Testis (tissue), 3 donors: ENCODE results near the gene LRFN2. TPM values are rescaled to one million over a fixed set of nuclear protein-coding genes. Genes with fewer than 3 reads are reported as not detected.

Source experiments
- DNase-seq: peaks from one replicate; pipeline ENCODE4 v3.0.0-alpha.2; 2019
- H3K27ac ChIP-seq, 2 donors: fragments of 200-600 bp; sonication (generic); one replicate each; pipeline ENCODE4 v1.5.1; 2019
- H3K27me3 ChIP-seq: fragments of 200-600 bp; sonication (generic); one replicate; pipeline ENCODE4 v1.5.1; 2019
- H3K36me3 ChIP-seq: fragments of 200-600 bp; sonication (generic); one replicate; pipeline ENCODE4 v1.5.1; 2017; ENCODE audit warnings: low read depth; ENCODE audit errors: missing control alignments
- H3K4me1 ChIP-seq: fragments of 200-600 bp; sonication (generic); one replicate; pipeline ENCODE4 v1.5.1; 2019
- H3K4me3 ChIP-seq, 2 donors: fragments of 200-600 bp; sonication (generic); one replicate each; pipeline ENCODE4 v1.5.1; 2017 to 2019
- H3K9me3 ChIP-seq: fragments of 200-600 bp; sonication (generic); one replicate; pipeline ENCODE4 v1.5.1; 2017
- CTCF ChIP-seq, 3 experiments: fragments of 450-650 bp in 2 of 3; fragments of 200-600 bp in 1 of 3; sonication (generic) in 1 of 3; IDR thresholded peaks; one replicate each; pipeline ENCODE4 v1.5.1; 2016 to 2019; ENCODE audit warnings: antibody characterized with exemption in 3 of 3, mild to moderate bottlenecking in 2 of 3, moderate library complexity in 1 of 3
- POLR2A ChIP-seq: fragments of 450-650 bp; IDR thresholded peaks from one replicate; pipeline ENCODE4 v1.6.1; 2017; ENCODE audit warnings: antibody characterized with exemption, mild to moderate bottlenecking, moderate library complexity
- WGBS, 2 donors: methylation state at CpG; one replicate each; pipeline ENCODE4 v1.1.5; 2018; 5-methylcytosine and 5-hydroxymethylcytosine counted together
- intact Hi-C: fragments of 100-400 bp; cut with DNase I; formaldehyde crosslinking; loops from one replicate; pipeline ENCODE4 v1.15.1; 2023; ENCODE audit warnings: low total_unique reads
- polyA plus RNA-seq: library from polyadenylated mRNA; stranded (reverse); fragments of 350-450 nt; fragmentation: Illumina TruSeq; extraction: RNeasy Lipid Tissue Mini Kit (QIAGEN cat#74804); gene quantifications from one replicate; pipeline ENCODE4 v1.2.3, GENCODE V29; 2014; ENCODE audit warnings: low read depth, low replicate concordance; ENCODE audit not compliant: insufficient read depth
- total RNA-seq, 2 donors: library from RNA; depleted of rRNA; stranded (reverse); fragments of >200 nt; gene quantifications; one replicate each; pipeline ENCODE4 v1.2.3, GENCODE V29; 2016

Gene LRFN2
- total and polyA plus RNA-seq, 3 donors from 2014 or later, result 1.1 to 3.3 (median 1.6) TPM

GRCh38 chr6:40535110-40535818 lies 51.9 kb downstream of the LRFN2 start:
- no peaks in the 10 kb centered on the region for H3K36me3 ChIP-seq
- H3K9me3 ChIP-seq, result no peaks in the 10 kb centered on the region
- H3K27me3 ChIP-seq, result no peaks in the 10 kb centered on the region
- H3K4me3 ChIP-seq, result no peak overlapping the region
- no peak for DNase-seq
- H3K4me1 ChIP-seq, result no peaks in the 10 kb centered on the region
- 90 to 95% methylated on average over 2 to 3 of the region's 3 CpGs for WGBS, 2 donors
- TF ChIP-seq POLR2A (no peak), CTCF (IDR thresholded peaks at IDR 0.05) (no peak)
- no peak overlapping the region for H3K27ac ChIP-seq
- intact Hi-C loops, result no loop called here

GRCh38 chr6:40532349-40533000 lies 54.7 kb downstream of the LRFN2 start:
- no peaks in the 10 kb centered on the region for H3K27me3 ChIP-seq
- no peaks in the 10 kb centered on the region for H3K36me3 ChIP-seq
- no peak overlapping the region for H3K4me3 ChIP-seq
- intact Hi-C loops, result no loop called here
- H3K27ac ChIP-seq, result no peak overlapping the region
- no peaks in the 10 kb centered on the region for H3K4me1 ChIP-seq
- 91% methylated on average over 7 of the region's 7 CpGs for WGBS, 2 donors
- TF ChIP-seq POLR2A (no peak), CTCF (IDR thresholded peaks at IDR 0.05) (no peak)
- no peak for DNase-seq
- H3K9me3 ChIP-seq, result no peaks in the 10 kb centered on the region

- no peak overlapping the region for H3K27ac ChIP-seq
- H3K36me3 ChIP-seq, result no peaks in the 10 kb centered on the region
- DNase-seq, result no peak
- H3K4me1 ChIP-seq, result no peaks in the 10 kb centered on the region
- H3K4me3 ChIP-seq, result no peak overlapping the region
- 92% methylated on average over 5 of the region's 5 CpGs for WGBS, 2 donors
- TF ChIP-seq CTCF (IDR thresholded peaks at IDR 0.05), result no peak
- TF ChIP-seq POLR2A, result no peak
- no peaks in the 10 kb centered on the region for H3K27me3 ChIP-seq
- H3K9me3 ChIP-seq, result no peaks in the 10 kb centered on the region
- intact Hi-C loops, result no loop called here
These were observed 57.2 kb downstream of the LRFN2 start for GRCh38 chr6:40529919-40530318.

- Histone ChIP-seq H3K4me1 (no peaks in the 10 kb centered on the region), H3K27ac (no peak overlapping the region), H3K4me3 (no peak overlapping the region), H3K36me3 (no peaks in the 10 kb centered on the region), H3K9me3 (no peaks in the 10 kb centered on the region), H3K27me3 (no peaks in the 10 kb centered on the region)
- TF ChIP-seq CTCF (IDR thresholded peaks at IDR 0.05) (no peak), POLR2A (no peak)
- no peak for DNase-seq
- intact Hi-C loops, result no loop called here
- 70 to 81% methylated on average over 4 of the region's 4 CpGs for WGBS, 2 donors
These were observed 58.1 kb downstream of the LRFN2 start for GRCh38 chr6:40529040-40529439.

- intact Hi-C loops, result no loop called here
- TF ChIP-seq CTCF (IDR thresholded peaks at IDR 0.05) (no peak), POLR2A (no peak)
These were observed 59.1 kb downstream of the LRFN2 start for GRCh38 chr6:40528051-40528450.

More at GRCh38 chr6:40528051-40528450, 59.1 kb downstream of the LRFN2 start:
- Histone ChIP-seq H3K4me1 (no peaks in the 10 kb centered on the region), H3K4me3 (no peak overlapping the region), H3K9me3 (no peaks in the 10 kb centered on the region), H3K36me3 (no peaks in the 10 kb centered on the region), H3K27ac (no peak overlapping the region), H3K27me3 (no peaks in the 10 kb centered on the region)
- DNase-seq, result no peak
- WGBS, 2 donors, result 90 to 92% methylated on average over 5 of the region's 5 CpGs
